ENCODE data around the gene NFE2L2.
"Not testable (repeated sequence)": the region's sequence is repeated elsewhere in the genome, so short reads cannot be mapped to it uniquely, and the experiment has no call there.

Gene NFE2L2

GRCh38 chr2:177204417-177204816, 60.1 kb downstream of the NFE2L2 start:
- Histone ChIP-seq H3K27ac (ENCODE audit: insufficient read depth, low read length, poor library complexity, severe bottlenecking) (no peak overlapping the region), H3K4me3 (ENCODE audit: insufficient read depth, low read depth, low read length, poor library complexity, severe bottlenecking) (no peak overlapping the region), H3K36me3 (ENCODE audit: control insufficient read depth, insufficient read depth, low read length) (no peaks in the 10 kb centered on the region), H3K9me3 (ENCODE audit: control insufficient read depth, low read length) (no peaks in the 10 kb centered on the region), H3K4me1 (ENCODE audit: control insufficient read depth, insufficient read depth, low read length, poor library complexity, severe bottlenecking) (no peaks in the 10 kb centered on the region), H3K27me3 (replicated peaks; ENCODE audit: control insufficient read depth, insufficient read depth, low read length, poor library complexity, severe bottlenecking) (no peaks in the 10 kb centered on the region)
- no peak for DNase-seq

- Histone ChIP-seq H3K36me3 (ENCODE audit: control insufficient read depth, insufficient read depth, low read length) (no peaks in the 10 kb centered on the region), H3K27ac (ENCODE audit: insufficient read depth, low read length, poor library complexity, severe bottlenecking) (no peak overlapping the region), H3K4me3 (ENCODE audit: insufficient read depth, low read depth, low read length, poor library complexity, severe bottlenecking) (no peak overlapping the region), H3K9me3 (ENCODE audit: control insufficient read depth, low read length) (no peaks in the 10 kb centered on the region), H3K4me1 (ENCODE audit: control insufficient read depth, insufficient read depth, low read length, poor library complexity, severe bottlenecking) (no peaks in the 10 kb centered on the region), H3K27me3 (replicated peaks; ENCODE audit: control insufficient read depth, insufficient read depth, low read length, poor library complexity, severe bottlenecking) (no peaks in the 10 kb centered on the region)
- no peak for DNase-seq
These were observed 62.6 kb downstream of the NFE2L2 start for GRCh38 chr2:177201919-177202346.

GRCh38 chr2:177200419-177200818, 64.1 kb downstream of the NFE2L2 start:
- H3K27ac ChIP-seq (ENCODE audit: insufficient read depth, low read length, poor library complexity, severe bottlenecking); H3K9me3 ChIP-seq (ENCODE audit: control insufficient read depth, low read length); H3K4me1 ChIP-seq (ENCODE audit: control insufficient read depth, insufficient read depth, low read length, poor library complexity, severe bottlenecking); DNase-seq; H3K27me3 ChIP-seq (replicated peaks; ENCODE audit: control insufficient read depth, insufficient read depth, low read length, poor library complexity, severe bottlenecking); H3K36me3 ChIP-seq (ENCODE audit: control insufficient read depth, insufficient read depth, low read length); H3K4me3 ChIP-seq (ENCODE audit: insufficient read depth, low read depth, low read length, poor library complexity, severe bottlenecking): not testable (repeated sequence)

- no peak for DNase-seq
- H3K4me1 ChIP-seq (ENCODE audit: control insufficient read depth, insufficient read depth, low read length, poor library complexity, severe bottlenecking), result no peaks in the 10 kb centered on the region
- H3K27me3 ChIP-seq (replicated peaks; ENCODE audit: control insufficient read depth, insufficient read depth, low read length, poor library complexity, severe bottlenecking), result no peaks in the 10 kb centered on the region
- no peaks in the 10 kb centered on the region for H3K36me3 ChIP-seq (ENCODE audit: control insufficient read depth, insufficient read depth, low read length)
- H3K27ac ChIP-seq (ENCODE audit: insufficient read depth, low read length, poor library complexity, severe bottlenecking), result no peak overlapping the region
- no peaks in the 10 kb centered on the region for H3K9me3 ChIP-seq (ENCODE audit: control insufficient read depth, low read length)
- no peak overlapping the region for H3K4me3 ChIP-seq (ENCODE audit: insufficient read depth, low read depth, low read length, poor library complexity, severe bottlenecking)
These were observed 69.3 kb downstream of the NFE2L2 start for GRCh38 chr2:177195194-177195593.

GRCh38 chr2:177193240-177193639, 71.3 kb downstream of the NFE2L2 start:
- H3K27me3 ChIP-seq (replicated peaks; ENCODE audit: control insufficient read depth, insufficient read depth, low read length, poor library complexity, severe bottlenecking), result no peaks in the 10 kb centered on the region
- H3K4me3 ChIP-seq (ENCODE audit: insufficient read depth, low read depth, low read length, poor library complexity, severe bottlenecking), result no peak overlapping the region
- H3K27ac ChIP-seq (ENCODE audit: insufficient read depth, low read length, poor library complexity, severe bottlenecking), result no peak overlapping the region
- H3K4me1 ChIP-seq (ENCODE audit: control insufficient read depth, insufficient read depth, low read length, poor library complexity, severe bottlenecking), result no peaks in the 10 kb centered on the region
- H3K9me3 ChIP-seq (ENCODE audit: control insufficient read depth, low read length), result no peaks in the 10 kb centered on the region
- DNase-seq, result no peak
- no peaks in the 10 kb centered on the region for H3K36me3 ChIP-seq (ENCODE audit: control insufficient read depth, insufficient read depth, low read length)

- Histone ChIP-seq H3K4me1 (ENCODE audit: control insufficient read depth, insufficient read depth, low read length, poor library complexity, severe bottlenecking) (no peaks in the 10 kb centered on the region), H3K36me3 (ENCODE audit: control insufficient read depth, insufficient read depth, low read length) (no peaks in the 10 kb centered on the region), H3K27me3 (replicated peaks; ENCODE audit: control insufficient read depth, insufficient read depth, low read length, poor library complexity, severe bottlenecking) (no peaks in the 10 kb centered on the region), H3K9me3 (ENCODE audit: control insufficient read depth, low read length) (no peaks in the 10 kb centered on the region), H3K4me3 (ENCODE audit: insufficient read depth, low read depth, low read length, poor library complexity, severe bottlenecking) (no peak overlapping the region), H3K27ac (ENCODE audit: insufficient read depth, low read length, poor library complexity, severe bottlenecking) (no peak overlapping the region)
- no peak for DNase-seq
These were observed 71.7 kb downstream of the NFE2L2 start for GRCh38 chr2:177192788-177193187.

- H3K36me3 ChIP-seq (ENCODE audit: control insufficient read depth, insufficient read depth, low read length), result no peaks in the 10 kb centered on the region
- no peaks in the 10 kb centered on the region for H3K27me3 ChIP-seq (replicated peaks; ENCODE audit: control insufficient read depth, insufficient read depth, low read length, poor library complexity, severe bottlenecking)
- no peak overlapping the region for H3K27ac ChIP-seq (ENCODE audit: insufficient read depth, low read length, poor library complexity, severe bottlenecking)
- no peak for DNase-seq
- H3K4me1 ChIP-seq (ENCODE audit: control insufficient read depth, insufficient read depth, low read length, poor library complexity, severe bottlenecking), result no peaks in the 10 kb centered on the region
- H3K9me3 ChIP-seq (ENCODE audit: control insufficient read depth, low read length), result no peaks in the 10 kb centered on the region
- no peak overlapping the region for H3K4me3 ChIP-seq (ENCODE audit: insufficient read depth, low read depth, low read length, poor library complexity, severe bottlenecking)
These were observed 73.6 kb downstream of the NFE2L2 start for GRCh38 chr2:177190941-177191340.

- no peak overlapping the region for H3K27ac ChIP-seq (ENCODE audit: insufficient read depth, low read length, poor library complexity, severe bottlenecking)
- H3K9me3 ChIP-seq (ENCODE audit: control insufficient read depth, low read length), result no peaks in the 10 kb centered on the region
- no peak for DNase-seq
- no peaks in the 10 kb centered on the region for H3K36me3 ChIP-seq (ENCODE audit: control insufficient read depth, insufficient read depth, low read length)
- H3K27me3 ChIP-seq (replicated peaks; ENCODE audit: control insufficient read depth, insufficient read depth, low read length, poor library complexity, severe bottlenecking), result no peaks in the 10 kb centered on the region
- H3K4me1 ChIP-seq (ENCODE audit: control insufficient read depth, insufficient read depth, low read length, poor library complexity, severe bottlenecking), result no peaks in the 10 kb centered on the region
- no peak overlapping the region for H3K4me3 ChIP-seq (ENCODE audit: insufficient read depth, low read depth, low read length, poor library complexity, severe bottlenecking)
These were observed 75.8 kb downstream of the NFE2L2 start for GRCh38 chr2:177188482-177189469.

GRCh38 chr2:177187631-177188312, 76.8 kb downstream of the NFE2L2 start:
- Histone ChIP-seq H3K9me3 (ENCODE audit: control insufficient read depth, low read length) (no peaks in the 10 kb centered on the region), H3K36me3 (ENCODE audit: control insufficient read depth, insufficient read depth, low read length) (no peaks in the 10 kb centered on the region), H3K27ac (ENCODE audit: insufficient read depth, low read length, poor library complexity, severe bottlenecking) (no peak overlapping the region), H3K27me3 (replicated peaks; ENCODE audit: control insufficient read depth, insufficient read depth, low read length, poor library complexity, severe bottlenecking) (no peaks in the 10 kb centered on the region), H3K4me3 (ENCODE audit: insufficient read depth, low read depth, low read length, poor library complexity, severe bottlenecking) (no peak overlapping the region), H3K4me1 (ENCODE audit: control insufficient read depth, insufficient read depth, low read length, poor library complexity, severe bottlenecking) (no peaks in the 10 kb centered on the region)
- DNase-seq, result no peak

GRCh38 chr2:177186038-177186437, 78.5 kb downstream of the NFE2L2 start:
- not testable (repeated sequence) for H3K4me3 ChIP-seq (ENCODE audit: insufficient read depth, low read depth, low read length, poor library complexity, severe bottlenecking); DNase-seq; H3K4me1 ChIP-seq (ENCODE audit: control insufficient read depth, insufficient read depth, low read length, poor library complexity, severe bottlenecking); H3K27me3 ChIP-seq (replicated peaks; ENCODE audit: control insufficient read depth, insufficient read depth, low read length, poor library complexity, severe bottlenecking); H3K9me3 ChIP-seq (ENCODE audit: control insufficient read depth, low read length); H3K27ac ChIP-seq (ENCODE audit: insufficient read depth, low read length, poor library complexity, severe bottlenecking); H3K36me3 ChIP-seq (ENCODE audit: control insufficient read depth, insufficient read depth, low read length)
